HG02588 (cell line): Measurements from ENCODE around the gene SORCS3.

Experiments
- ATAC-seq: cut with Tn5 transposase; IDR thresholded peaks from one replicate; pipeline ENCODE4 v1.9.1; 2021; ENCODE audit warnings: mild to moderate bottlenecking, moderate library complexity; ENCODE audit not compliant: unreplicated experiment

Gene SORCS3

GRCh38 chr10:105159268-105159667 is 518.2 kb downstream of the SORCS3 start:
- ATAC-seq, result no peak

DNA sequence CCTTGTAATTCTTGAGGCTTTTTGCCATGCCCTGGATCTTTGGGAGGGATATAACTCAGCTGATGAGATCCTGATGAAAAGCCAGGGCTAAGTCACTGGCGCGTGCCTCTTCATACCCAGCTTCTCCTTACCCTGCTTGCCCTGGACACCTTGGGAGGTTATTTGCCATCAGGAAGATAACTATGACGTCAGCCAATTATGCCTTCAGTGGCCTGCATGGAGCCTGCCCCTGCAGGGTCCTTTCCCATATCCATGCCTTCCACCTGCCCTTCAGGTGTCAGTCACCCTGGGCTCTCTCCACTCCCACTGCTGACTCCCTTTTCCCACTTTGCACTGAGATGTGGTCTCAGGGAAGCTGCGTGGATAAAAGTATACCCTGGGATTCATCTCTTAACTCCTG is 520.1 kb downstream of the SORCS3 start:
- no peak for ATAC-seq

GRCh38 chr10:105161767-105162166 is 520.7 kb downstream of the SORCS3 start:
- ATAC-seq, result no peak

DNA sequence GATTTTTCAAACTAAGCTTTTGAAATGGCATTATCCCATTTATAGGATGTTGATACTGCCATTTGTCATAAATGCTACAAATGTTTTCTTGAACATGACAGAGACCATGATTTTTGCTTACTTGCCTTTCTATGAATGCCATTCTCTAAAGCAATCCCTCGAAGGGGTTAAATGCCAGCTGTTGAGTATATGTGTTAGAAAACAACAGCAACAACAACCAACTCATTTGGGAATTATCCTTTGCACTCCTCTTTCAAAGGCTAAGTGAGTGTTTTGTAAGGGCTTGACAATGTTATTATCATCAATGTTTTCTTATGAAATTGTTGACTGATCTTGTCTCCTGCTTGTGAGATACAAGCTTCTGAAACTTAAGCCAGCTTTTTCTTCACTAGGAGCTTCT is 529.4 kb downstream of the SORCS3 start:
- ATAC-seq, result no peak

DNA sequence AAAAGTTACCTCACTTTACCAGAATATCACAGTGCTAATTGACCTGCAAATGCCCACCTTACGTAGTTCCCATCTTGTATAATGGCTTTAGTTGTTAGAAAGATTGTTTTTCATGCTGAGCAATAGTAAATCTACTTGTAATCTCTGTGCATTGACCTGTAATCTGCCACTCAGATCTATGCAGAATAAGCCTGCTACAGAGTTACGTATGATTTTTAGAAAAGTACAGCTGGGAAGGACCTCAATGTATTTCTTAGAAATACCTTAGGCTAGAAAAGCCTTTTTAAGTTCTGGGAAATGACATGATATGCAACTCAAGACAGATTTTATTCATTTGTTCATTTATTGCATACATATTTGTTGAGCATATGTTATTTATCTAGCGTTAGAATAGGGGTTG is 530.9 kb downstream of the SORCS3 start:
- ATAC-seq, result no peak

- no peak for ATAC-seq
These were observed 540.5 kb downstream of the SORCS3 start for GRCh38 chr10:105181626-105182025.

- ATAC-seq, result no peak
These were observed 542.4 kb downstream of the SORCS3 start for GRCh38 chr10:105183536-105183935.

GRCh38 chr10:105185161-105185560 is 544.1 kb downstream of the SORCS3 start:
- ATAC-seq, result no peak

GRCh38 chr10:105187243-105187642 is 546.2 kb downstream of the SORCS3 start:
- ATAC-seq, result no peak

DNA sequence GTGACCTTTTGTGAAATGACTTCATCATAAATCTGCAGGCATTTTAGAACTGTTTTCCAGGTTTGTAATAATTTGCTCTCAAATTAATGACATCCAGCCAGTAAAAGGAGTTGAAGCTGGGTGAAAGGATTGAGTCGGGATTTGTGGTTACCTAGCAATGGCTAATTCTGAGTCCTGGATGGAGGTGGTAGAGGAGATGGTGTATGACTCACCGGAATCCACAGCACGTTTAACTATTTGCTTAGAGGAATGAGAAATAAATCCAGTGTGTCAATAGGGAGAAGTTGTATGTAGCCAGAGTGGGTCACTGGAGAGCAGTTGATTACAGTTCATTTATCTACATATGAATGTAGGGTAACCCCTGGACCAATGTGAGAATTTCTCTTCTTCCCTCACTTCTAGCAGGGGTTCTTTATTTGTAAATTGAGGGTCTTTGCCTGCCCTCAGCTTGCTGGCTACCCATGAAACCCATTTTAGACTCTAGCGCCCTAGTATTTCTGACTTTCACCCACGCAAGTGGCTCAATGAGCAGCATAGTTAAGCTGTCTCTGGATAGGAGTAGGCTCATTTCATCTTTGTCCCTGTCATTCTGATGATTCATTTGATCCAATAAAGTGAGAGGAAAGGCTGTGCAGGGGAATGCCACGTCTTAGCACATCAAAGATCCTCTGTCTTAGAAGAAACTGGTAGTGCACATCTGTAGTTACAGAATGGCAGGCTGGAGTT is 547.8 kb downstream of the SORCS3 start:
- no peak for ATAC-seq

- ATAC-seq, result no peak
These were observed 548.3 kb downstream of the SORCS3 start for GRCh38 chr10:105189463-105189800.

GRCh38 chr10:105192146-105192545 is 551.1 kb downstream of the SORCS3 start:
- no peak for ATAC-seq

- no peak for ATAC-seq
These were observed 551.8 kb downstream of the SORCS3 start for GRCh38 chr10:105192861-105193260.

GRCh38 chr10:105195831-105196230 is 554.7 kb downstream of the SORCS3 start:
- no peak for ATAC-seq

- ATAC-seq, result no peak
These were observed 556.7 kb downstream of the SORCS3 start for GRCh38 chr10:105197598-105198364.

GRCh38 chr10:105206616-105207015 is 565.5 kb downstream of the SORCS3 start:
- no peak for ATAC-seq

DNA sequence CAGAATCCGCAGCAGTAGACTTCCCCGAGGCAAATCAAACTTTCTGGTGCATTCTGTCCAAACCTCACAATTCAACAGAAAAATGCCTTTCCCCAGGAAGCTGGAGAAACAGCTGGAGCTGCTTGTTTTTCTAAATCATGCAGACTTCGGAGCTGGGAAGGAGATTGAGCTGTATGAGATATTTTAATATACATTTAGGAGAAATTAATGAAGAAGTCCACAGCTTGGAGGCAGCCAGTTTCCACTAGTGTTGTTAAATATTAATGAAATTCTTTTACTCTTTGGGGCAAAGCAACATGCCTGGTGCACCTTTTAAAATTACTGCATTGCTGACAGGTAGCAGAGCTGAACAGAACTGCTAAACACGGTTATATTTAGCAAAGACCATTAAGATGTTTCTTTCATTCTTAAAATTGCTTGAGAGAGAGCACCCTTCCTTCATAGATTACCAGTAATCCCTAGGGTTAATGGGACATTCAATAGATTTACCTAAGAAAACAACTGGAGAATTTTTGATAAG is 566.4 kb downstream of the SORCS3 start:
- no peak for ATAC-seq

- no peak for ATAC-seq
These were observed 569.5 kb downstream of the SORCS3 start for GRCh38 chr10:105210546-105210945.

DNA sequence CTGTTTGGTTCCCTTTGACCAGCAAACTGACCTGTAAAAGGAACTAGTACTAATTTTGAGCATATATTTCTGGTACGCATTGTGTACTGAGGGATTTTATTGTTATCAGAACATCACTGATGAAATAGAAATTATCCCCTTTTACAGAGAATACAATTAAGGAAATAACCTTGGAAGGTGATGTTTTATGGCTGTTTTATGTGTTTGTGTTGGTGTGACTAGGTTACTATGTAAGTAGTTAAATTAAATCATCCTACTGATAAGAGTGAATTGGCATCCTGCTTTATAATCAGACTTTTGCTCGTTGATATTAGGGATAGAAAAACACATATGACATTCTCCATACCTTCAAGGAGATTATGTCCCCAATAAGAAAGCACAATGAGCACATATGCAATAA is 596.6 kb downstream of the SORCS3 start:
- no peak for ATAC-seq

- no peak for ATAC-seq
These were observed 598.5 kb downstream of the SORCS3 start for GRCh38 chr10:105239311-105240219.

GRCh38 chr10:105241254-105241653 is 600.2 kb downstream of the SORCS3 start:
- ATAC-seq, result no peak
